GM18511 (cell line): ENCODE results near the gene MX2.
A peak's percentile ranks its signal among the peaks of the same experiment; 100 is the strongest.
"Not testable (repeated sequence)": the region's sequence is repeated elsewhere in the genome, so short reads cannot be mapped to it uniquely, and the experiment has no call there.

ENCODE experiments used
- ATAC-seq: cut with Tn5 transposase; IDR thresholded peaks from one replicate; pipeline ENCODE4 v1.9.1; 2021; ENCODE audit warnings: mild to moderate bottlenecking, moderate library complexity; ENCODE audit not compliant: unreplicated experiment

The MX2 gene

GRCh38 chr21:41333752-41334151 is 28.1 kb upstream of the MX2 start:
- no peak for ATAC-seq

DNA sequence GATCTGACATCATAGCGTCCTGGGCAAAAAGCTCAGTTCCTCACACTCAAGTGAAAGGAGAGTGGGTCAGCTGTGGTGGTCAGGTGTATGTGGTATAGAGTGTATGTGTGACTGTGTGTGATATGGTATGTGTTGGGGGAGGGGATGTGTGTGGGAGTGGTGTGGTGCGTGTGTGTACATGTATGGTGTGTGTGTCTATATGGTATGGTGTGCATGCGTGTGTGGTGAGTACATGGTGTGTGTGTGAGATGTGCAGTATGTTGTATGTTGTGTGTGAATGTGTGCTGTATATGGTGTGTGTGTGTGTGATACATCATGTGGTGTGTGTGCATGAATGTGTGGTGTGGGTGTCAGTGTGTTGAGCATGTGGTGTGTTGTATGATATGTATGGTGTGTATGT is 24.3 kb upstream of the MX2 start:
- ATAC-seq = no peak

DNA sequence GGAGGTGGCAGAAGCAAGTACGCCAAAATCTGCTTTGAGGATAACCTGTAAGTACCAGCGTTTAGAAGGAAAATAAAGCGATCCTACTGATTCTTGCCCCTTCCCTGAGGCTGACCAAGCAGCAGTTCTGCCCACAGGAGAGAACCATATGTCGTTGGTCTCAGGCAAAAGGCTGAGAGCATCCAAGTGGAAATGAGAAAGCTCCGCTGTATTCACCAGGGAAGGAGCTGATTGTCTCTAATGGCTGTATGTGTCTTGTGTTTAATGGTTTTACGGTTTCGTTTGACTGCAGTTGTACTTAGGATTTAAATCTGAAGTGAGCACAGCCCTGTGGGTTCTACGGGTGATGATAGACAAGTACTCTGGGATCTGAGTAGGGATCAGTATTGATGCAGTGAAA is 23.4 kb upstream of the MX2 start:
- no peak for ATAC-seq

GRCh38 chr21:41342035-41342434 is 19.8 kb upstream of the MX2 start:
- no peak for ATAC-seq

DNA sequence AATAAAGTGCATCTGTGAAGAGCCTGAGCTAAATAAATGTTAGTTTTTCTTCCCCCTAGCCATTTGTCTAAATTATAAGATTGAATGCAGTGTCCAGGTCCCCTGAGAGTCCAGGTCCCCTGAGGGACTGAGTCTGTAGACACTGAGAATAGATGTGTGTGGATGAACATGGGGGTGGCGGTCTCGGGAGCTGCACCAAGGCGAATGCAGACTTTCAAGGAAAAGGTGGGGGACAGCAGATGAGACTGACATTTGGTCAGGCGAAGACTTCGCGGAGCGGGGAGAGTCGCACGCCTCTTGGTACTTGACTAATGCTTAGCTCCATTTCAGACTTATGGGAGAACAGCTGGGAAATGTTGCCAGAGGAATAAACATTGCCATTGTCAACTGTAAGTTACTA is 17.7 kb upstream of the MX2 start:
- ATAC-seq = no peak

- ATAC-seq = no peak
These were observed 16.5 kb upstream of the MX2 start for GRCh38 chr21:41345356-41345755.

DNA sequence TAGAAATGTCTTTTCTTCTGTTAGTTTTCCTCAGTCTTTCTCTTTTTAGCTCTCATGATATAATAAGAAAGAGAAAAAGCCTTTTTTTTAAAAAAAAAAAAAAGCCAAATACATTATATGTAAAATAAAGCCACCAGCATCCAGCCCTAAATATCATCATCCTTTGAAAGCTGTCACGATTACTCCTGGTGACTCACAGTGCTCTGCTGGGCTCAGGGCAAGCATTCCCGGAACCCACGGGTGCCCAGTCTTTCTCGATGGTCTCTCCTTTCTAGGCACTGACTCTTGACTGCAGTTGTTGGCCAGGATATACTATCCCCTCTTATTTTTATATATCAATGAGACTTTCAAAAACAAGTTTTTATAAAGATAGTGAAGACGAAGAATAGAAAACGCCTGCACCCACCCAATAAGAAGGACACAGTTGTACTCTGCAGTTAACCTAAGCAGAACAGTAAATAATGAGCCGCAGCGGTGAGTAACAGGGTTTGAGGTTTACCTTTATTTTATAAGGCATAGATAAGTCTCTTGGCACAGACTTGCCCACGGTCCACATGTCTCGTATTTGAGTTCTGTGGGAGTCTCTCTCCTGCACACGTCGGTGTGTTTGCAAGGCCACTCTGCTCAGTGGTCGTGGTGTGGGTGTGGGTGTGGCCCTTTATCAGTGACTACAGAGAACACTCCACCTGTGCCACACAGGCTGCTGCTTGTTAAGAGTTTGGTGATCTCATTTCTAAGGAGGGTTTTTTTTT is 15.7 kb upstream of the MX2 start:
- ATAC-seq = no peak

DNA sequence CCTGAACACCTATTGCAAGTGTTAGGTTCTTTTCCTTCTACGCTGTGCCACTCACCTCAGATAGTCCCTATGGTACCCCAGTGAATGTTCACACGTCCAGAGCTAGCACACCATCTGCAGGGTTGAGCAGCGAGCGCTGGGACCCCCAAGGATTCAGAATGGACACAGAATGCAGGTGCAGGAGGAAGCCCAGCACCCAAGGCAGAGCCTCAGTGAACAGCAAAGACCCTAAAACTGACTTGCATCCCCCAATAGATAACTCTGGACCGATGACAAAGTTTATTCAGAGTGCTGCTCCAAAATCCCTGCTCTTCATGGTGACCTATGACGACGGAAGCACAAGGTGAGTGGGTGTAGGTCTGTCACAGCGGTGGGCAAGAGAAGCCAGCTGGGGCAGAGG is 15.1 kb upstream of the MX2 start:
- no peak for ATAC-seq

- no peak for ATAC-seq
These were observed 13.4 kb upstream of the MX2 start for GRCh38 chr21:41348434-41348833.

- no peak for ATAC-seq
These were observed 12.7 kb upstream of the MX2 start for GRCh38 chr21:41349126-41349525.

DNA sequence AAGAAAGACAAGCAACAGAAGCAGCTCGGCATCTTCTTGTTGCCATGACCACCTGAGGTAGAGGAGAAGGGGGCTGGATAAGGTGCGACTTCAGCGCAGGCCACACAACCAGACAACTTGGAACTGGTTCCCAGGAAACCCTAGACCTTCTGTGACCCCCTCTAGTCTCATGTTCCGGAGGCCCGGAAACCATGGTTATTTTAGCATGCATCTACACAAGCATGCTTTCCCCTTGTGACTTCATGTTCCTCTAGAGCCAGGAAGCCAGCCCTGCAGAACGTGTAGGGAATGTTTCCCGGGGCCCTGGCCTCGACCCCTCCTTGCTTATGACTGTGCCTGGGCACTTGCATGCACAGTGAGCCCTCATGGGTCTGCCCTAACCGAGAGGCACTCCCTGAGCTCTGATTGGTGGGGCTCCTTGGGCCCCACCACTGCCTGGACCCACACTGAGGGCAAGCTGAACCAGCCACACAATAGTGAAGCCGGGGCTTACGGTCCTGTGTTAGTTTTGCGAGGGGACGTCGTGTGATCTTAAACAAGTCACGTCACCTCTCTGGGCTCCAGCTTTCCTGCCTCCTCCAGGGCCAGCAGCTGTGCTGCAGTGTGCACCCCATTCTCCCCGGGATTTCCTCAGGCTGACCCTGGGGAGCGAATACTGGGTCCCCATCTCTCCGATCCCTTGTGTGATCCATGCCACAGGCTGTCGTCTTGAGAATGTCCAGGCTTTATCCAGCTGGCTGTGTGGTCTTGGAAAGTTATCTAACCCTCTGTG is 12.0 kb upstream of the MX2 start:
- no peak for ATAC-seq

GRCh38 chr21:41350436-41351155 is 11.2 kb upstream of the MX2 start:
- ATAC-seq = no peak

DNA sequence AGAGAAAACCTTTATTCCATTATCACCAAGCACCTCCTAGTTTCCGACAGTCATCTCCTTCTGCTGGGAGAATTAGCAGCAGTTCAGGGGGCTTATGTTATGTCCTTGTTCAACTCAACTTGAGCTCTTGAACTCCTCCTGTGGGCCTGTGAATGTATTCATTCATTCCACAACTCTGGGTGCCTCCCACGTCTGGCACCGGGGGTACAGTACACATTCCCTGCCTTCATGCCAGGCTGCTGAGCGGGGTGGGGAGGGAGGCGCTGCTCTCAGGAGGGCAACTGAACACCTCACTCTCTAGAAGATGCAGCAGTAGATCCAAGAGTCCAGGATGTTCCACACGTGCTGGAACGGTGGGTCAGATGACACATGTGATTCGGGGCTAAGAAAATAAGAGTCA is 4.3 kb upstream of the MX2 start:
- no peak for ATAC-seq

GRCh38 chr21:41358193-41359166 is 3.3 kb upstream of the MX2 start:
- ATAC-seq = no peak

DNA sequence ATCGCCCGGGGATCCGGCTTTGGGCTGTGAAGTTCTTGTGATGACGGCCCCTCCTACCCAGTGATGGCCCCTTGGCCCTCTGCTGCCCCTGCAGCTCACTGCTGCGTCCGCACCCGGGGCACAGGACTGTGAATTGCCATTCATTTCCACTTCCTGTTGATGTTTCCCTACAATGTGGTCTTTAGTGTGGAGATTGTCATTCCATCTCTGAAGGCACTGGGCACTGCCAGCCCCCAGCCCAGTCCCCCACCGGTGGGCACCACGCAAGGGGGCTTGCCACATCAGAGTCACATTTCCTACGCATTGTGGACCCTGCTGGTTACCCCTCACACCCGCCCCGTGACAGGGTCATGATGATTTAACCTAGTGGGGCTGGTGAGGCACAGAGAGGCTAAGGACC is 2.5 kb upstream of the MX2 start:
- no peak for ATAC-seq

DNA sequence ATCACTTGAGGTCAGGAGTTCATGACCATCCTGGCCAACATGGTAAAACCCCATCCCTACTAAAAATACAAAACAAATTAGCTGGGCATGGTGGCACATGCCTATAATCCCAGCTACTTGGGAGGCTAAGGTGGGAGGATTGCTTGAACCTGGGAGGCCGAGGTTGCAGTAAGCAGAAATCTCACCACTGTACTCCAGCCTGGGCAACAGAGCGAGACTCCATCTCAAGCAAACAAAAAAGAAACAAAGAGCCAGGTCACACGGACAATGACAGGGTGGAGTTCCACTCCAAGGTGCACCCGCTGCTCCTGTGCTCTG is 2.1 kb upstream of the MX2 start:
- ATAC-seq = not testable (repeated sequence)

GRCh38 chr21:41360072-41360821 is 1.6 kb upstream of the MX2 start:
- no peak for ATAC-seq

DNA sequence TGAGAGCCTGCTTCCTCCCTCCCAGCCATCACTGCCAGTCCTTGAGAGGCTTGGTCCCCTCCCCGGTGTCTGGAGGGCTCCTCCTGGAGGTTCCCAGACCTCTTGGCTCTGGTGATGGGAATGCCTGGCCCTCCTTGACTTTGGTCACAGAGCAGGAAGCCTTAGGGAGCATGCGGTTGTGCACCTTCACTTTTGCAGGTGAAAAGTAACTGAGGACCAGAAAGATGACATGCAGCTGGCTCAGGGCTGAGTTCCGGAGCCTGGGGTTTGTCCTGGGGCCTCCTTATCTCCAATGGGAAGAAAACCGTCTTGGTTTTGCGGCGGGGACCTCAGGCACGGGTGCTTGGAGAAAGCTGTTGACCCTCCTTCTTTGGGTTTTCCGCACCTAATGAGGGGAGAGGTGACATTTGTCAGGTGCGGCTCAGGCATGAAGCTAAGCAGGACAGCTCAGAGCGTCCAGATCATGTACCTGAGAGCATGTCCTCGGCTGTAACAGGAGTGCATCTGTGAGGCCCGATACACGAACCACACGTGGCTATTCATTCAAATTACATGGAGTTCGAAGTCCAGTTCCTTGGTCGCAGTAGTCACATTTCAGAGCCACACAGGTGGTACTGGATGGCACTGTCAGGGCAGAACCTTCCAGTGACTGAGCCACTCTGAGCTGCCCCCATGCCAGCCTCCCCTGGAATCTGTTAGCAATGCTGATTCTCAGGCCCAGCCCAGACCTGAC is 608 bp upstream of the MX2 start:
- peak; percentile 29 for ATAC-seq

GRCh38 chr21:41362605-41363369 is 960 bp downstream of the MX2 start:
- peak; percentile 2 for ATAC-seq
